Pulmonary artery endothelial cell (primary cell): ENCODE measurements around the gene COL26A1. TPM values are rescaled to one million over a fixed set of nuclear protein-coding genes. Genes with fewer than 3 reads are reported as not detected.

Source experiments
- DNase-seq: peaks from one replicate; pipeline ENCODE4 v3.0.0-alpha.2; 2011; ENCODE audit warnings: low read depth, low spot score
- total RNA-seq: library from RNA; depleted of rRNA; stranded (reverse); fragments of >200 nt; gene quantifications from 2 replicates; pipeline ENCODE4 v1.2.3, GENCODE V29; 2014

COL26A1 gene
- total RNA-seq, 1 donor from 2014 or later, result not detected

DNA sequence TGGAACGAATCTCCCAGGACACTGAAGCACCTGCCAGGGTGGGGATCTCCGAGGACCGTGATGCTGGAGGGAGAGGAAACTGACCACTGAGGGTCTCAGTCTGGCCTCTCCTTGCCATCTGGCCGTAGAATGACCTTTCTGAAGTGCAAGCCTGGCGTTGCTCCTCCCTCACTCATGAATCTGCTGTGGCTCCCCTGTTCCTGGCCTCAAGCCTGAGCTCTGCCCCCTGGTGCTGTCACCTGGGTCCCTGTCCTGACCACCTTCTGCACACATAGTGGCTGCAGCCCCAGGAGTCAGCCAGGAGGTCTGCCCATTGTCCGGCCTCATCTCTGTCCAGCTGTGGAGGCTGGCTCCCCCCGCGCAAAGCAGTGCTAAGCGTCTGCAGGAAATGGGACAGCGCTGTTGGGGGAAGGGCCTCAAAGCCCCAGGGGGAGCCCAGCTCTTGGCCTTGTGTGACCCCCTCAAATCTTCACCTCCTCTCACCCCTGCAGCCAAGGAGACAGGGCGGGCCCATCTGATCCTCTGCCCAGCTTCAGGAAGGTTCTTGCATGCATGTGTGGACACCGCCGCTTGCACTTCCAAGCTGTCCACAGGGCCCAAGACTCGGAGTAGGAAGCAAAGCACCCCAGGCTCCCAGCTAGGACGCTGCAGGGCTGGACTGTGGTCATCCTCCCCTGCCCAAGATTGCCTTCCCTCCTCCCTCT, 200.7 kb downstream of the COL26A1 start:
- DNase-seq, result no peak

DNA sequence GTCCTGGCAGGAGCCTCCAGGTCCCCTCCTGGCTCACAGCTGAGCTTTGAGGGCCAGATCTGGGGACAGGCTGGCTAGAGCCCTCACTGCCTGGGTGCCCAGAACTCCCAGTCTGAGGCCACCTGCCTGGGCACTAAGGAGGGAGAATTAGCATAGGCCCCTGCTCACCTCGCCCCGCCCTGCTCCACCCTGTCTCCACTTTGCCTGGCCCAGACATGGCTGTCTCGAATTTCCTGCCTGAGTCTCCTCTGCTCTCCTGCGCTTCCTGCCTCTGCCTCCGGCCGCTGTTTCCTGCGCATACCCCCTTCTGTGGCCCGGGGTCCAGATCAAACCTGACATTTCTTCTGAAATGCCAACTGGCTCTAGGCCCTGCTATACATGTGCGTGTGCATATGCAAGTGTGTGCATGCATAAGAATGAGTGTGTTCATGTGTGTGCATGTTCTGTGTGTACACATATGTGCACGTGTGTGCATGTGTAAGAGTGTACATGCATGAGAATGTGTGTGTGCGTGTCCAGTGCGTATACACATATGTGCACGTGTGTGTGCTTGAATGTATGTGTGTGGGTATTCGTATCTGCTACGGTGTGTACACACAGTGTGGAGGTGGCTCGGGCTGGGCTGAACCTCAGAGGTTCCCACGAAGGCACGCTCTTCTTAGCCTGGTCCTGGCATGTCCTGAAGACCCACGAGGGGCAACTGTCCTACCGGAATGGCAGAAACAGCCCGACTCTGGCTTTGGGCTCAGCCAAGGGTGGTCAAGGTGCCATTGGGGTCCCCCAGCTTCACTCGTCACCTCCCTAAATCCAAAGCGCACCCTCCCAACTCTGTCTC, 201.5 kb downstream of the COL26A1 start:
- no peak for DNase-seq

DNA sequence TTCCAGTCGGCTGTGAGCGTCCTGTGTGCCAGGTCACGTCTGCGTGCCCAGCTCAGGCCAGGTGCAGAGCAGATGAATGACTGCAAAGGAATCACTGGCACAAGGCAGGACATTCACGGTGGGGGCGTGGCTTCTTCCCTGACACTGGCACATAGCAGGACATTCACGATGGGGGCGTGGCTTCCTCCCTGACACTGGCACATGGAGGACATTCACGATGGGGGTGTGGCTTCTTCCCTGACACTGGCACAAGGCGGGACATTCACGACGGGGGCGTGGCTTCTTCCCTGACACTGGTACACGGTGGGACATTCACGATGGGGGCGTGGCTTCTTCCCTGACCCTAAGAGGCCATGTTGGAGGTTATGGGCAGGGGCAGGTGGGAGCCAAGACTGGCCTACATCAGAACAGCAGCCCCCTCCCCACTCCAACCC, 202.1 kb downstream of the COL26A1 start:
- DNase-seq, result no peak

DNA sequence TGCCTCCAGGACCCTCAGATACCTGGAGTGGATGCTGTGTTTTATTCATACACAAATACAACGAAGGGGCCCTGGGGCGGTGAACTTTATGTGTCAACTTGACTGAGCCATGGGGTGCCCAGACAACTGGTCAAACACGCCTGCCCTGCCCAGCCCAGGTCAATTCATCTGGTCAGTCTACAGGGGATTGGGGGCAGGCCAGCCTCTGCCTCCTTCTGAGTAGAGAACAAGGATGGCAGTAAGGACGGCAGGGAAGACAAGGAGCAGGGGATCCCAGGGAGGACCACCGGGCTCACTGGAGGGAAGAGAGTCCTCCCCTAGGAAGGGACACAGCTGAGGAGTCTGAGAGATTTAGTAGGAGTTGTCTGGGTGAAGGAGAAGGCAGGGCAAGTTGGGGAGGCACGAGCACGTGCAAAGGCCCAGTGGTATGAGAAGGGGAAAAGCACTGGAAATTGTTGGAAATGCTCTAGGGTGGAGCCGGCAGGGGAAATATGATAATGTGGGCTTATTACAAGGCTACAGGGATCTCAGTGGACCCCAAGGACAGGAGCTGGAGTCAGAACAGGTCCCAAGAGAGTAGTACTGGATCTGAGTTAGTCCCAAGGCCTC, 203.0 kb downstream of the COL26A1 start:
- DNase-seq, result no peak

DNA sequence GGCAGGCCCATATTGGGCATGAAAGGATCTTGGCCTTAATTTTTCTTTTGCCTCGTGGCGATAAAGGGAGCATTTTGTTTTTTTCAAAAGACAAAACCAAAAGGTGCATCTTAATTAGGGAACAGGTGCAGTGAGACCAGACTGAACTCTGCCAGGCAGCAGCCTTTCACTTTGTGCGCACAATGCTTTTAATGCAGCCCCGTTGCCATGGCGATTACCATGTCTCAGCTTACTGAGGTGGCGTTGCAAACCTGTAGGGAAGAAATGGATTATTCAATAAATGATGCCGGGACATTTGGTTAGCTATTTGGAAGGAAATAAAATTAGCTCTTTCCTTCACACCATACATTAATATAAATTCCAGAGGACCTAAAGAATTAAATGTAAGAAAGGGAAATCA, 204.6 kb downstream of the COL26A1 start:
- DNase-seq, result no peak

DNA sequence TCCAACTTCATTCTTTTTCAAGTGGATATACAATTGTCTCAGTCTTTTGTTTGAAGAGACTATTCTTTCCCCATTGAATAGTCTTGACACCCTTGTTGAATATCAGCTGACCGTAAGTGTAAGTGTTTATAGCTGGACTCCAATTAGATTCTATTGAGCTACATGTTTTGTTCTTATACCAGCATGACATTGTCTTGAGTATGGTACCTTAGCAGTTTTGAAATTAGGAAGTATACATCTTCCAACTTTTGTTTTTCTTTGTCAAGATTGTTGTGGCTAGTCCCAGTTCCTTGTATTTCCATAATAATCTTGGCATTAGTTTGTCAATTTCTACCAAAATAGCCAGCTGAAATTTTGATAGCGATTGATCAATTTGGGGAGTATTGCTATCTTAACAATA, 209.5 kb downstream of the COL26A1 start:
- no peak for DNase-seq

DNA sequence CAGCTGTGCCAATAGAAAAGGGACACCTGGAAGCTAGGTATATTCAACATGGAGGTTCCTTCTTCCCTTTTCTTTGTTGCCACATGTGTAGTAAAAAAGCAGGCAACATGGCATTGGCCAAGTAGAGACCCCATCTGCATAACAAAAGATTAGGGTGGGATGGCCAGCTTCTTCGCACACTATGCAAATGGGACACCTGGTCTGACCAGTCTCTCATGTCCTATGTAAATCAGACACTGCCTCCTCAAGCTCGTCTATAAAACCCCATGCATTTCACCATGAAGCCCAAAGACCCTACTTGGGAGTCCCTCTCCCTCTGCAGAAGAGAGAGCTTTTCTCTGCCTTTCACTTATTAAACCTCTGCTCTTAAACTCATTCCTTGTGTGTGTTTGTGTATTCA, 212.5 kb downstream of the COL26A1 start:
- DNase-seq, result no peak

DNA sequence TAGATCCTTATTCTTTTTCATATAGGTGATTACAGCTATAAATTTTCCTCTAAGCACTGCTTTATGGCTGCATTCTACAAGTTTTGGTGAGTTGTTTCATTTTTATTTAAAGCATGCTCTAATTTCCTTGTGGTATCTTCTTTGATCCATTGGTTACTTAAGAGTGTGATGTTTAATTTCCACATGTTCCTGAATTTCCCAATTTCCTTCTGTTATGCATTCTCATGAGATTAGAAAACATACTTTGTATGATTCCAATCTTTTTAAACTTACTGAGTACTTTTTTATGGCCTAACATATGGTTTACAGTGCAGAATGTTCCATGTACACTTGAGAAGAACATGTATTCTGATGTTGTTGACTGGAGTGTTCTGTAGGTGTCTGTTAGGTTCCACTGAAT, 213.0 kb downstream of the COL26A1 start:
- no peak for DNase-seq

DNA sequence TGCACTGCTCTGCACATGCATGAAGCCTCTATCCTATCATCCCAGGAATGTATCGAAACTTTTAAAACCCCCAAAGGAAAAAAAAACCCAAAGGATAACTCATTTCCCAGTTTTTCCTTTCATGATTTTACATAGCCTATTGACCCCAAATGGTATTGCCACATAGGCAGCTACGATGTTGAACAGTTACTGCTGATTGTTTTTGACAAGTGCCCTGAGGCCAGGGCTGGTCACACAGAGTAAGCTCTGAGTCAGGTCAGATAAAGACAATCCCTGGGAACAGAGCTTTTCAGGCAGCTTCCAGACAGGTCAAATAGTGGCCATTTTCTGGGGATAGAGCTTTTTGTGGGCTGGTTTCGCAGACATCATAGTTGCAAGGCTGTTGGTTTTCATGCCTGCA, 214.3 kb downstream of the COL26A1 start:
- DNase-seq, result no peak

DNA sequence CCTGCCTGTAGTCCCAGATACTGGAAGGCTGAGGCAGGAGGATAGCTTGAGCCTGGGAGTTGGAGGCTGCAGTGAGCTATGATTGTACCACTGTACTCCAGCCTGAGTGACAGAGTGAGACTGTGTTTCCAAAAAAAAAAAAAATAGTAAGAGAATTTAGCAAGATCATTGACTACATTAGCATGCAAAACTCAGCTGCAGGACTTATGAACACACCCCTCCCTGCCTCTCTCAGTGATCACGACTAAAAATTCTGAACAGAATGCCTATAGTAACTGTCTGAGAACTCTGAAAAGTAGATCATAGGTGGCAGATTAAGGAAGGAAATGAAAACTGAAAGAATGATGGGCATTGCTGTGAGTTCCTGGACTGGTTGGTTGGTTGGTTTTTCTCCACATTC, 215.9 kb downstream of the COL26A1 start:
- DNase-seq, result no peak

DNA sequence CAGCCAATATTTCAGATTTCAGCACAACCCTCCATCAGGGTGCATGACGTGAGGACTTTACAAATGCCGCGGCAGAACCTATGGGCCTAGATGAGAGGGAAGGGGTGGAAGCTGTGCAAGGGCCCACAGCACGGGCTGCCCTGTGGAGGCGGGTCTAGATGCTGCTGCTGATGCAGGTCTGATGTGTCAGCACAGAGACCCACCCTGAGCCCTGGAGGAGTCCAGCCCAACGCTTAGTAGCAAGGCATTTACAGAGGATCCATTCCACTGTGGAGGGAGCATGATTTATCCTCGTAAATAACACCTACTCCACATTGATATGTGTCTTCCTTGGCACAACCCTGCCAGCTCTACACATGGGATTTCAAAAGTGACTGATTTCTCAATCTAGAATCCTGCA, 217.9 kb downstream of the COL26A1 start:
- no peak for DNase-seq

DNA sequence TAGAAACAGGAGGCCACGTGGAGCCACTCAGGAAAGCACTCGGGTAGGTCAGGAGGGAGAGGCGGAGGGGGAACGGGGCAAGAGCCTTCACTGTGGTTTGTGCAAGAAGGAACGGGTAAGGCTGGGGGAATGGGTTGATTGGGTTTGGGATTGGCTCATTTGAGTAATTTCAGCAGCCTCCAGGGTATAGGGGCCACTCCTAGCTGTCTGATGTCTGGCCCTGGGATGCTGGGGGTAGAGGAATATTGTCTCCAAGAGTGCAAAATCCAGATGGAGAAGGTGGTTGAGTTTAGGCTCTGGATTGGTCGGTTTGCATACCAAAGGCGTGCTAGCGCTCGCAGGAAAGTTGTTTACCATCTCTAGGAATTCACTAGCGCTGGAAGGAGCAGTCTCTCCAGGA, 219.2 kb downstream of the COL26A1 start:
- DNase-seq, result no peak

DNA sequence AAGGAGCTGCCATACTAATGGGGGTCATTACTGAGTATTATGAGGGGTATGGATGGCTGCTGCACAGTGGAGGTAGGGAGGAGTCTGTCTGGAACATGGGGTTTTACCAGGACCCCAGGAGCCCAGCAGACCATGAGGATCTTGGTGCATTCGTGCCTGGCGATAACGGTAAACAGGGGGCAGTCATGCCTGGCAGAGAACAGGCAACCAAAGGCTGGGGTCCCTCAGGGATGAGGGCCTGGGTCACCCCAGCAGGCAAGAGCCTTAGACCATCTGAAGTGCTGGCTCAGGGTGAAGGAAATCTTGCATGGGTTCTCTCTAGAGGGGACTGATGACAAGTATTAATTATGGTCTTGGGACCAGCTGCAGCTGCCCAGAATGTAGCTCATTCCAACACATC, 220.3 kb downstream of the COL26A1 start:
- no peak for DNase-seq

DNA sequence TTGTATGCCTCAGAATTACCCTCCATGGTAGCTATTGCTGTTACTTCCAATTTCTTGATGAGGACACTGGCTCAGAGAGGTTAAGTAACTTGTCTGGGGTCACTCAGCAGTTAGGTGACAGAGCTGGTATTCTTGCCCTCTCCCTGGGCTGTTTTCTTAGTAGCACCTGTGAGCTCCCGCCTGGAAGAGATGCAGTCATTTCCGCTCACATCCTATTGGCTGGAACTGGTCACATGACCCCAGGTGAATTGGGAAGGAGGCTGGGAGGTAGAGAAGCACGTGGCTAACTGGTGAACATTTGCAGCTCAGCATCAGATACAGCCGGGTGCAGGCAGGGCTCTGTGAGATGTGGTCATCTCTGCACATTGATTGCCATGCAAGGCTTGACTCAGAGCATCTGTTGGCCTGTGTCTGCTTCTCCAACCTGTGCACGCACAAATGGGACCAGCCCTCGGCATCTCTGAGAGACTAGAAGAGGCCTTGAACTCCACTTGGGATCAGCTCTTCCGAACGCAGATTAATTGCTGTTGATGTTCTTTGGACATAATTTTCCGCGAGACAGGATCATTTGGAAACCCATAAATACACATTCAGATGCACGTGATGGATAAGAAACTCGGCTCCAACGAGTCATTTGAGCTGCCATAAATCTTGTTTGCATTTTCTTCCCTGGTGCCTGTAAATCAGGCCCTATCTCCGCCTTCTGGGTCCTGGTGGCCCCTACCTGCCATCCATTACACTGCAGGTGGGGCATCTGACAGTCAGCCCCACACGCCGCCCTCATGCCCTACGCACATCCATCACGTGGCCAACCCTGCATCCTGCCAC, 223.6 kb downstream of the COL26A1 start:
- DNase-seq, result no peak

DNA sequence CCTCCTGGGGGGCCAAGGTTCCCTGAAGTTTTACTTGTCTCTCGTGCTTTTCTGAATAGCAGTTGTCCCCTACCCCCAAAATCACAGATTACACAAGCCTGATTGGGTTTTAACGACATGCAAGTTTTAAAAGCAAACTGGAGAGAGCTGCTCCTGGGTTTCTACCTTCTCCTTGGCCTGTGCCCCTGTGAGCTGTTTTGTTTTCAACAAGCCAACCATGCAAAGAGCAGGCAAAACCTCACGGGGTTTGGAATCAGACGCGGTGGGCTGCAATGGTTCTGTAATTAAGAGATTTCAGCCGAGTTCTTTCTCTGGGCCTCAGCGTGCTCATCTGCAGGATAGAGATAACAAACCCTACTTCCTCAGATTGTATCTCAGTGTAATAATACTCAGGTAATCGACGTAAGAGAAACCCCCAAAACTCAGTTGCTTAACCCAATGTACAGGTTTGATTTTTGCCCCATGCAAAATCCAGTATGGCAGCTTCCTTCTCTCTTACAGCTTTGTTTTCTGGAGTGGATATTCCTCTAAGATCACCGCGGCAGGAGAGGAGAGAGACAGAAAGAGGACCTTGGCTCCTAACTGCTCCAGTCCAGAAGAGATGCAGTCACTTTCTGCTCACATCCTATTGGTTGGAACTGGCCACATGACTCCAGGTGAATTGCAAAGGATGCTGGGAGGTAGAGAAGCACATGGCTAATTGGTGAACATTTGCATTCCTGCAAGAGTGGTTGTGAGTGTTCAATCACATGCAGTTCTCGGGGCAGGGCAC, 224.4 kb downstream of the COL26A1 start:
- DNase-seq, result no peak

DNA sequence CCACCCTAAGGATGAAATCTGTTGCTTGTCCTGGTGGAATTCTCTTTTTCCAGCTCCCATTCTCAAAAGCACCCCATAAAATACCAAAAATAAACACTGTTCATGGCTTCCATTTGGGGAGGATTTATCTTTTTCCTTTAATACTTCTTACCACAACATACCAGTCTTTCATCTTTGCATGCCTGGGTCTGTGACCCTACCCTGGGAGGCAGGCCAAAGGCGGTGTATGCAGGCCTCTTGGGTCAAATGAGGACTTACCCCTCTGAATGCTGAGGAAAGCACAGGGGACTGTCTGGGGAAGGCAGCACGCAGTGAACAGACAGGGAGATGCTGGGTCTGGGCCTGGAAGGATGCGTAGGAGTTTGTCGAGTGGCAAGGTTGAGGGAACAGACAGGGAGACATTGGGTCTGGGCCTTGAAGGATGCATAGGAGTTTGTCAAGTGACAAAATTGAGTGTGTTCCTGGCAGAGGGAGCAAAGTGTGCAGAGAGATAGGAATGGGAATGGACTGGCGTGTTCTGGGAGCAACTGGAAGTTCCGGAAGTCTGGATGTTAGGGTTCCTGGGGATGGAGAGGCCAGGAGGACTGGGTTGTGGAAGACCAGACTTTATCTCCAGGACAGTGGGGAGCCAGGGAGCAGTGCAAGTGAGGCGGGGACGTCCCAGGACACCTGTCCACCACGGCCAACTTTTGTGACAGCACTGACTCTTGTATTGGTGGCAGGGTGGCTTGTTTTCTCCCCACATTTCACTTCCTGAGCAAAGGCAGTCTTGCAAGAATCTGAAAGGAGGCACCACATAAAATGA, 225.7 kb downstream of the COL26A1 start:
- no peak for DNase-seq

DNA sequence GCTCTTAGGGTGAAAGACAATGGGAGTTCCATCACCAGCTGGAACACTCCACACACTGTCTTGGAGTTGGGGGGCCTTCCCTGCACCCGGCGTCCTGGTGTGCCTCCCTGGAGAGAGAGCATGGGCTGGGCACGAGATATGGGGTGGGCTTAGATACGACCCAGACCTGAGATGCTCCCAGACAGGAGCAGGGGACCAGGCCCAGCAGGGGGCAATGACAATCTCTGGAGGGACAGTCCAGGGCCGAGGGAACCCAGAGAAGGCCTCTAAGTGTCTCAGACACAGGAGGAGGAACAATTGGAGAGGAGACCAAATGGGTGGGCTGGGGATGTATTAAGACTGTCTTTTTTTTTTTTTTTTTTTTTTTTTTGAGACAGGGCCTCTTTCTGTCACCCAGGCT, 226.4 kb downstream of the COL26A1 start:
- no peak for DNase-seq

DNA sequence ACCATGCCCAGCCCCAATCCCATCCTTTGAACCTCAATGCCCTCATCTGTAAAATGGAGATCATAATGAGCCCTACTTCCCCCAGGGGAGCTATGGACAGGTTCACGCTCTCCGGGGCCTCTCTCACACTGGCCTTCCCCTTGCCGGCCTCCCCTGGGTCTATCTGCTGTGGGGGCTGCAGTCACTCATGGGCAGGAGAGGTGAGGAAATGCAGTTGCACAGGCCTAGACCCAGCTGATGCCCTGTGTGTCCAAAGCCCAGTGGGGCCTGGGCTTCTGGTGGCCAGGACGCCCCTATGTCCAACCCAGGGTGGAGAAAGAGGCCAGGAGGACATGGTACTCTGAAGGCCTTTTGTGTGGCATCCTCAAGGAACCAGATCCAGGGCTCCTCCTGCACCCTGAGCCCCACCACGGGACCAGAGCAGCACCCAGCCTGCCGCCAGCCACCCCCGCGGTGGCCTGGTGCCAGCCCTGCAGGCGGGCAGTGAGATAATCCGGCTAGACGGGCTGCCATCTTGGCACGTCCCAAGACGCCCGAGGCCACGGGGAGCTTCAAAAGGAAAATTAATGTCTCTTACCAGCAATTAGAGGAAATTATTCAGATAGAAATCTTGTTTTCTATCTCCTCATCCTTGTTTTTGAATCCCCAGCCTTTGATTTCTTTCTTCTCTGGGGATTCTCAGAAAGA, 227.4 kb downstream of the COL26A1 start:
- no peak for DNase-seq

DNA sequence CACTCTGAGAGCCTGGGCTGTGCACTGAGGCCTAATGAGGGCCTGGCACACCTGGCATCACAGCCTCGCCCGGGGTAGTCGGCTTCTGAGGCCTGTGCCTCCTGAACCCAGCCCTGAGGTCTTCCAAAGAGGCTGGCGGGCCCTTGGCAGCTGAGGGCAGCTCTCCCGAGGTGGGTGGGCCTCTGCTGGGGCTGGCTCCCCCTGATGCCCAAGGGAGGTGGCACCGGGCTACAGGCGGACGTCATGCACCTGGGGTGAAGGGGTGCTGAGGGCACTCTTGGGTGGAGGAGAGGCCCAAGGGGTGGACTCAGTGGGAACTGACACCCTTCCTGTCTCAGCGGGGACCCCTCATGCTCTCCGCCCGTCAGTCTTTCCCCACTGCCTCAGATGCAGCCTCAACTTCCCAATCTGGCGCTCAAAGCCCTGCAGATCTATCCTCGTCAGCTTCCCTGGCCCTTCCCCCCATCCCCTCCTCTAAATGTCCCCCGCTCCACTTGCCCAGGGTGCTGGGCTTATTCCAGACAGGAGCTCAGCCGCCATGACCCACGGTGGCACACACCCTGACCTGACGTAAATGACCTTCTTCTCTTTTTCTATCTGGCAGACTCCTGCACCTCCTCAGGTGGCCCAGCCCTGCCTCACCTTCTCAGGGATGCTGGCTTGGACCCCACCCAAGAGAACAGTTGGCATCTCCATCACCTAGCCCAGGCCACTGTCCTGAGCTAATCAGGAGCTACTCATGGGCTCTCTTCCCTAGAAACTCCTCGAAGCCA, 228.2 kb downstream of the COL26A1 start:
- DNase-seq, result no peak
